GM12874 (cell line): ENCODE results near the gene FAM161A.

Source experiments
- TF ChIP-seq, protein P1 (sequence below): IDR thresholded peaks from 2 replicates; pipeline ENCODE4 v1.5.1; 2011; ENCODE audit warnings: low read depth, mild to moderate bottlenecking, control low read depth, low read length, moderate library complexity; ENCODE audit not compliant: insufficient read depth

Gene FAM161A

DNA sequence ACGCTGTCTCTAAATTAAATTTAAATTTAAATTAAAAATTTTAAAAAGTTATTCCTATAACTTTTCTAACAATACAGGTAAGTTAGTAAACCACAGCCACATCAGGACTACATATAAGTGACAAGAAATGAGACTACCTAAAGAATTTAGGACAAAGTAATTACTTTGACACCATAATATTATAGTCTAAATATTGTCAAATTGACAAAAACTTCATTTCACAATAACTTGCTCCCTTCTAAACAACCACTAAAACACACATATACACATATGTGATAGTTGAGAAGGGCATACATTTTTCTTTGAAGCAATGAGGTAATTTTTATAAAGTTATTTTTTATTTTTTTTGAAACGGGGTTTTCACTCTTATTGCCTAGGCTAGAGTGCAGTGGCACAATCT is 31.6 kb downstream of the FAM161A start:
- TF ChIP-seq, protein P1, sequence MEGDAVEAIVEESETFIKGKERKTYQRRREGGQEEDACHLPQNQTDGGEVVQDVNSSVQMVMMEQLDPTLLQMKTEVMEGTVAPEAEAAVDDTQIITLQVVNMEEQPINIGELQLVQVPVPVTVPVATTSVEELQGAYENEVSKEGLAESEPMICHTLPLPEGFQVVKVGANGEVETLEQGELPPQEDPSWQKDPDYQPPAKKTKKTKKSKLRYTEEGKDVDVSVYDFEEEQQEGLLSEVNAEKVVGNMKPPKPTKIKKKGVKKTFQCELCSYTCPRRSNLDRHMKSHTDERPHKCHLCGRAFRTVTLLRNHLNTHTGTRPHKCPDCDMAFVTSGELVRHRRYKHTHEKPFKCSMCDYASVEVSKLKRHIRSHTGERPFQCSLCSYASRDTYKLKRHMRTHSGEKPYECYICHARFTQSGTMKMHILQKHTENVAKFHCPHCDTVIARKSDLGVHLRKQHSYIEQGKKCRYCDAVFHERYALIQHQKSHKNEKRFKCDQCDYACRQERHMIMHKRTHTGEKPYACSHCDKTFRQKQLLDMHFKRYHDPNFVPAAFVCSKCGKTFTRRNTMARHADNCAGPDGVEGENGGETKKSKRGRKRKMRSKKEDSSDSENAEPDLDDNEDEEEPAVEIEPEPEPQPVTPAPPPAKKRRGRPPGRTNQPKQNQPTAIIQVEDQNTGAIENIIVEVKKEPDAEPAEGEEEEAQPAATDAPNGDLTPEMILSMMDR = no peak

DNA sequence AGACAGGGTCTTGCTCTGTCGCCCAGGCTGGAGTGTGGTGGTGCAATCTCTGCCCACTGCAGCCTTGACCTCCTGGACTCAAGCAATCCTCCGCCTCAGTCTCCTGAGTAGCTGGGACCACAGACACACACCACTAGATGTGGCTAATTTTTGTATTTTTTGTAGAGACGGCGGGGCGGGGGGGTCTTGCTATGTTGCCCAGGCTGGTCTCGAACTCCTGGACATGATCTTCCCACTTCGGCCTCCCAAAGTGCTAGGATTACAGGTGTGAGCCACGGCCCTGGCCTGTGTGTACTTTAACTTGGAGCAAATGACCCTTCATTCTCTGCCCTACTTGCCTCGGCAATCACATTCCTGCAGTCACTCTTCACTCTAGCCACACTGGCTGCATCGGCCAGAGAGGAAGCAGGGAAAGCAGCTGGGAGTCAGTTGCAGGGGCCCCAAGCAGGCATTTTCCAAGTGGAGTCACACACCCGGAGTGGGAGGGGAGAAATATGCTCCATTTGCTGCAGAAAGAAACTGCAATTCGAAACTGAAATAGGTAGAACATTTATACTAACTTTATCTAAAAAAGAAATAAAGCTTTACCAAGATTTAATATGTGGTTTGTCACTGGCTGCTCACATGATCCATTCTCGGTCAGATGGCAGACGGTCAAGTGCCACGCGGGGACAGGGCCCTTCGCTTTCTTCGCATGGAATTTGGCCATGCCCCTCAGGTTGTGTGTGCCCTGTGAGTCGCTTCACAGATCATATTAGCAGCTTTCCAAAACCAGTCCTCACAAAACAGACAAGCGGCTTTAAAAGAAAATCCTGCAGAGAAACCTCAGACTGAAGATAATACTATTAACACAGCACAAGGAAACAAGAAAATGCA is 37.1 kb downstream of the FAM161A start:
- TF ChIP-seq, protein P1 = no peak

- TF ChIP-seq, protein P1 = no peak
Measured at GRCh38 chr2:61814539-61815160, 39.2 kb downstream of the FAM161A start.

DNA sequence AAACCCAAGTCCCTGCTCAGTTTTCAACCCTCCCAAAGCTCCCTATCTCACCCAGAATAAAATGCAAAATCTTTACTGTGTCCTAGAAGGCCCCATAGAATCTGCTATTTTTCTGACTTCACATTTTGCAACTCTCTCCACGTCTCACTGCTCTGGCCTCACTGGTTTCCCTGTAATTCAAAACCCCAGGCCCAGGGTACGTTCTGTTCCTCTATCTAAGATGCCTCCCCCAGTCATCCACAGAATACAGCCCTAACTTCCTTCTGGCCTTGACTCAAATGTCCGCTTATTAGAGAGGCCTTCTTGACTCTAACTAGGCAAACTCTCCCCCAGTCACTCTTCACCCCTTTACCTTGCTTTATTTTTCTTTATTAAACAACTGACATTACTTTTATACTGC is 42.0 kb downstream of the FAM161A start:
- TF ChIP-seq, protein P1 = no peak

DNA sequence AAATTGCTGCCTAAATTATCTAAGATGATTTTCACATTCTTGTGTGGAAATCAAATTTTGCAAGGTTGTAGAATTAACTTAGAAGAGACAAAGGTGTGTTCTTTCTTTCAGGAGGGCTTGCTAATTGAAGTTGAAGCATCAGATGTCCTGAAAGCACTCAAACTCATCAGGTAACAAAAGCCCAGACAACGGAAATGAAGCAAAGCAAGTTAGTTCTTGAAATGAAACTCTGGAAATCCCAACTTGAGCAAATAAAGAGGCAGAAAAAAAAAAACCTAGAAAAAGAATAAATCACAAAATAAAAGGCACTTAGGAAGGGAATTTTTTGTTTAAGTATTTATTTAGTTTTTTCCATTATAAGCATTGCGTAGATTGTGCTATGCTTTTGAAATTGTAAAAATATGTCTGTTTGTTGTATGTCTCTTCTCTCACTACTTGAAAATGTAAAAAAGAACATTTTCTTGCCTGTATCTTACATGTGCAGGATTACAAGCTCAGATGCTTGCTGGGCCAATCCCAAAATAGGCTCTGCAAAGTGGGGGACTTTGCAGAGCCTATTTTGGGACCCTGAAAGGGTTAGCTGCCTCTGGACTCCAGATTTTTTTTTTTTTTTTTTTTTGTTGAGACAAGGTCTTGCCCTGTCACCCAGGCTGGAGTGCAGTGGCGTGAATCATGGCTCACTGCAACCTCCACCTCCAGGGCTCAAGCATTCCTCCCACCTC is 46.7 kb downstream of the FAM161A start:
- TF ChIP-seq, protein P1 = no peak

DNA sequence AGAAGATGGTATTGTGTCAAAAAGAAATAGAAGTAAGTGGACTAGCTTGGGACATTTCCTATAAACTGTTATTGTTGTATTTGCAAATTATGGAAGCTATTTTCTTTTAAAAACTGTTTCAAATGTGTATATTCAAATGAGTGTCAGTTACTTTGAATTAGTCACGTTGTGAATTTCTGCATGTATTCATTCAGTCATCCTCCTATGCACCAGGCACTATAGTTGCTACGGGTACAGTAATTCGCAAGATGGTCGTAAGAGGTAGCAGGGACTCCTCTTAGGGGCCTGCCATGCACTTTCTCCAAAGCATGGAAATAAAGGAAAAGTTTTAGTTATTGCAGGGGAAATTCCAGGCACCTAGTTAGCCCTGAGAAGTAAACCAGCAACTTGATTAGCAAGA is 51.3 kb downstream of the FAM161A start:
- TF ChIP-seq, protein P1 = no peak

GRCh38 chr2:61799099-61799498 is 54.8 kb downstream of the FAM161A start:
- TF ChIP-seq, protein P1 = no peak
